Measurements from ENCODE around the gene ZFAND3.
"Not testable (repeated sequence)": the region's sequence is repeated elsewhere in the genome, so short reads cannot be mapped to it uniquely, and the experiment has no call there.

Gene ZFAND3

GRCh38 chr6:37865504-37865903 lies 46.0 kb downstream of the ZFAND3 start:
- no peak for DNase-seq (ENCODE audit: low read depth)

- DNase-seq (ENCODE audit: low read depth), result no peak
These were observed 47.3 kb downstream of the ZFAND3 start for GRCh38 chr6:37866590-37867507.

DNA sequence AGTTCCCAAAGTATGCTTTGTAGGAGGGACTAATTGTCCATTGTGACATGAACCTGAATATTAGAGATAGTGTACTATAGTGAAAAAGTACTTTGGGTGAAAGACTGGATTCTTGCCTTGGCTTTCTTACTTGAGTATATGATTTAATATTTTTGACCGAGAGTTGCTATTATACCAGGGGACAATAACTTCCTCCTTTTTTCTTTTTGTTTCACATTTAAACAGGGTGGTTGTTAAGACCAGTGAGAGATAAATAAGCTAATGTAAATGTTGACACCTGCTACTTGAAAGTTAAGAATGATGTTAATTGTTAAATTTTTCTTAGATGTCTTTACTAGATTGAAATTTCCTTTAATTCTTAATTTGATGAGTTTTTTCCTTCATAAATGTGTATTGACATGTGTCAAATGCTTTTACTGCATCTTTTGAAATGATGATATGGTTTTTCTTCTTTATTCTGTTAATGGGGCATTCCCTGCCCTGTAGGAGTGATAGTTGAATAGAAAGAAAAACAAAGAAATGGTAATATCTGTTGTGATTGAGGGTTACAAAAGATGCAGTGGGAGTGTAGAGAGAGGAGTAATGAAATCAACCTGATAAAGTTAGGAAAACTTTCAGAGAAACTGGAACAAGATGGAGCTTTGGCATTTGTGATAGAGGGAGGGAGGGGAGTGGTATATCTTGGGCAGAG lies 48.4 kb downstream of the ZFAND3 start:
- no peak for DNase-seq (ENCODE audit: low read depth)

- peak; percentile 28 for DNase-seq (ENCODE audit: low read depth)
These were observed 48.9 kb downstream of the ZFAND3 start for GRCh38 chr6:37868447-37868825.

DNA sequence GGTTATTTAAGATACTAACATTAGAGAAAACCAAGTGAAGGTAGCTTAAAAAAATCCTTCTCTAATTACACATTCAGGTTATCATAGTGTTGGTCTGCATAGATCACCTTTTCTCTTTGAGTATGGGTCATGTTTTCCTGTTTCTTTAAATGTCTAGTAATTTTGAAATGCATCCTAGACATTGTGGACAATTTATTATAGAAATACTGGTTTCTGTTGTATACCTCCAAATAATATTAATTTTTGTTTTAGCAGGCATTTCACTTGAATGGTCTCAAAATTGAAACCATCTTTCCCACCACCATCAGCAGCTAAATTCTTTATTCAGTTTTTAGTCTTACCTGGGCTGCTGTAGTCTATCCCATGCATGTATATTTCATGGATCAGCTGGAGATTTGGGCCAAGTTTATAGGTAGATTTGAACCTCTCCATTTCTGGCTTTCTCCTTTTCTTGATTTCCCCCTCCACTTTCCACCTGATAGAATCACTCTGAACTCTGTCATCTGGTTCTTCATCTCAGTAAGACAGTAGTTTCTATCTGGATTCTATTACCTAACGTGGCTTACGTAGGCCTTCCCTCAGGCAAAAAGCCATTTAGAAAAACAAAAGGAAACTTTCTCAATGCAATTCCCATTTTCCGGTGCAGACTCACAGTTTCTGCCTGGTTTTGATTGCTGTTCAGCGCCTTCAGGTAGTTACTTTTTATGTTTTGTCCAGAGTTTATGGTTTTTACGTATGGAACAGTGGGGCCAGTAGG lies 52.3 kb downstream of the ZFAND3 start:
- no peak for DNase-seq (ENCODE audit: low read depth)

GRCh38 chr6:37872373-37872745 lies 52.8 kb downstream of the ZFAND3 start:
- DNase-seq (ENCODE audit: low read depth), result no peak

DNA sequence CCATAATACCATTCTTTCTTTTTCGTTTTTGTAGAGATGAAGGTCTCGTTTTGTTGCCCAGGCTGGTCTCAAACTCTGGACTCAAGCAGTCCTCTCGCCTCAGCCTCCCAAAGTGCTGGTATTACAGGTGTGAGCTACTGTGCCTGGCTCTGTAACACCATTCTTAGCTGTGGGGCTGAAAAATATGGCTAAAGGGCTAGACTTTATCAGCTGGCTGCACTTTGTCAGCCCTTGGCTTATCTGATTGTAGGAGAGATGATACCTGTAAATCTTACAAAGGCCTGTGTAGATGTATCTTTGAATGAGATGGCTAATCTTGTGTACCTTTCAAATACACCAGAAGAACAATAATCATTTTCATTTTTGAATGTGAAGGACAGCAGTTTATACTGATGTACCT lies 55.2 kb downstream of the ZFAND3 start:
- no peak for DNase-seq (ENCODE audit: low read depth)

- DNase-seq (ENCODE audit: low read depth), result no peak
These were observed 56.2 kb downstream of the ZFAND3 start for GRCh38 chr6:37875561-37876309.

DNA sequence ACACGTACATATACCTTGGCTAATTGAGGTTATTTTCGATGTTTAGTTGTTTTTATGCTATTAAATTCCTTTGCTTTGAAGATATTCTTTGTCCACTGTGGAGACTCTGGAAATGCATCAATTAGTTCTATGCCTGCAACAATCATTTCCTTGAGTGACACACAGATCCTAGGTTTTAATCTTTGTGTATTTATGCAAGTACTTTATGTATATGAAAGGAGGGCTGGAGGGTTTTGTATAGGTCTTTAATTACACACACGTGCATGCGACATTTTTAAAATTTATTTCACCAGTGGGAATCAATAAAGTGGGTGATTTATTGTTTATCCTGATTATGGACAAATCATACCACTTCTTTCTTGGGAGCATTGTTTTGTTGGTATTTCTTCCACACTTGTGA lies 57.3 kb downstream of the ZFAND3 start:
- DNase-seq (ENCODE audit: low read depth), result no peak

DNA sequence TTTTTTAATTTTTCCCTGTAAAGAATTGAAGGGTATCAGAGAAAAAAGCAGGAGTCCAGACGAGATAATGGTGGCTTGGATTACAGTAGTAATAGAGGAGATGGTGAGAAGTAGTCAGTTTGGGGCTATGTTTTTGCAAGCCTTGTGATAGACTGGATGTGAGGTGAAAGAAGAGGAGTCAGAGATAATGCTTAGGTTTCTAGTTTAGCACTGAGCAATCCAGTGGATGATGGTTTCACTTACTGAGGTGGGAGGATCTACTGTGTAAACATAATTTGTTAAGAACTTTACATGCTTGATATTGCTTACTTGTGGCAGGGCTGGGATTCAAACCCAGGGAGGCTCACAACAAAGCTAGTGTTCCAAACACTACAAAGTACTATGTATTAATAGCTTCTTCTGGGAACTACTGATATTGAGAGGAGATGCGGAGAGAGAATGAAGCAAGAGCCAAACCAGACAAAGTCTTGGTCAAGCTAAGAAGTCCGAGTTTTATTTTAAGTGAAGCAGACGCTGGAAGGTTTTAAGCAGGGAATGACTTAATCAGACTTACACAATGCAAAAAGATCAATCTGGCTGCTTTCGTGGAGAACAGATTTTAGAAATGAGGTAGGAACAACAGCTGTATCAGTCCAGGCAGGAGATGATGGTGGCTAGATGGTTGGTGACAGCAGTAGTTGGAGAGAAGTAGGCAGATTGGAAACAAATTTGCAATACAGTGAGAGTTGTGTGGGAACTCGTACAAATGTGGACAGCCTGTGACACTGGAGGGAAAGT lies 58.0 kb downstream of the ZFAND3 start:
- no peak for DNase-seq (ENCODE audit: low read depth)

- peak; percentile 19 for DNase-seq (ENCODE audit: low read depth)
These were observed 58.7 kb downstream of the ZFAND3 start for GRCh38 chr6:37878150-37878710.

DNA sequence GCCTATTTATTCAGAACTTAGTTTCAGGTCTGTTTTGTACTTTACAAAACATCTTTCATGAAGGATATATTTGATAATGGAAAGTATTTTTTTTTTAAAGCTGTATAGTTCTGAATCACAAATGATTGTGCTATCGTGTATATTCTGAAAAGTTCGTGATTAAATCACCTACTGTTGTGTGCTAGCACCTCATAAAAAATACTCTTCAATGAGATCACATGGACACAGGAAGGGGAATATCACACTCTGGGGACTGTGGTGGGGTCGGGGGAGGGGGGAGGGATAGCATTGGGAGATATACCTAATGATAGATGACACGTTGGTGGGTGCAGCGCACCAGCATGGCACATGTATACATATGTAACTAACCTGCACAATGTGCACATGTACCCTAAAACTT lies 61.1 kb downstream of the ZFAND3 start:
- DNase-seq (ENCODE audit: low read depth), result not testable (repeated sequence)

GRCh38 chr6:37882292-37882691 lies 62.8 kb downstream of the ZFAND3 start:
- no peak for DNase-seq (ENCODE audit: low read depth)

- peak; percentile 51 for DNase-seq (ENCODE audit: low read depth)
These were observed 63.3 kb downstream of the ZFAND3 start for GRCh38 chr6:37882724-37883413.

DNA sequence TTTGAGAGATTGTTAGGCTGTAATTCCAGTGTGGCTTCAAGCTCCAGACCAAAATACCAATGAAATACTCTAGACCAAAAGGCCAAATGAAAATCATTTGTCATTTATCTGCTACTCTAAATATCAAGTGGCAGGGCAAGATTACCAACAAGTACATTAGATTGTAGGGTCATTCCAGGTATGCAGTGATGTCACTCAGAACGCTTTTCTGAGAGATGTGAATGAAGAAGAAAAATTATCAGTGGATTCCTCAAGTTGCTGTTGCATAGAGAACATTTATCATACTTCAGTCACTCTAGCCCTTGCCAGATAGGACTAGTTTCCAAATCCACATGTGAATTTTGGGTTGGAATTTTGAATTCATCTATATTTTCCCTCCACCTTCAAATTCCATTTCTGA lies 65.0 kb downstream of the ZFAND3 start:
- DNase-seq (ENCODE audit: low read depth), result no peak

GRCh38 chr6:37889051-37889450 lies 69.5 kb downstream of the ZFAND3 start:
- DNase-seq (ENCODE audit: low read depth), result no peak

DNA sequence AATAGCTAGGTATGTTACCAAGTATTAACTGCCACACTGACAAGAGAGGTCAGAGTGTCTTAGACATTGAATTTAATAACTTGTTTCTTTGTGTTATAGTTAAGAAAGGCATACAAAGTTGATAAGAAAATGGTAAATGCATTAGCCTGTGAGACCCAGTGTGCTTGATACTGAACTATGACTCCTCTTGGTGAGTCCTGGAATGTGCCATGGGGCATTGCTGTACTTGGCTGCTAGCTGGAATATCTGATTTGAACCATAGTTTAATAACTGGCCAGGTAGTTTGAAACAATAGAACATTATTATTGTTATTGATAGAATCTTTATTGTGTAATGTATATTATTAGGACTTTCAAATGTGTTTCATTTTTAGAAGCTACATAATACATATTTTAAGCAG lies 70.0 kb downstream of the ZFAND3 start:
- DNase-seq (ENCODE audit: low read depth), result no peak

DNA sequence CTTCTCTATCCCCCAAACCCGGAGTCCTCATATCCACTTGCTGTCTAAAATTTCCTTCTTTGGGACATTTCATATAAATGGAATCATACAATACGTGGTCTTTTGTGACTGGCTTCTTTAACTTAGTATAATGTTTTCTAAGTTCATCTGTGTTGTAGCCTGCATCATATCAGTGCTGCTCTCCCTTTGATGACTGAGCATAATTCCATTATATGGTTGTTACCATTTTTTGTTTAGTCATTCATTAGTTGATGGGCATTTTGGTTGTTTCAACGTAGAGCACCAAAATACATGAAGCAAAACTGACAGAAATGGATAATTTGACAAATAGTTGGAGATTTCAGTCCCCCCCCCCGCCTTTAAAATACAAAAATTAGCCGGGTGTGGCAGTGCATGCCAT lies 71.5 kb downstream of the ZFAND3 start:
- no peak for DNase-seq (ENCODE audit: low read depth)

DNA sequence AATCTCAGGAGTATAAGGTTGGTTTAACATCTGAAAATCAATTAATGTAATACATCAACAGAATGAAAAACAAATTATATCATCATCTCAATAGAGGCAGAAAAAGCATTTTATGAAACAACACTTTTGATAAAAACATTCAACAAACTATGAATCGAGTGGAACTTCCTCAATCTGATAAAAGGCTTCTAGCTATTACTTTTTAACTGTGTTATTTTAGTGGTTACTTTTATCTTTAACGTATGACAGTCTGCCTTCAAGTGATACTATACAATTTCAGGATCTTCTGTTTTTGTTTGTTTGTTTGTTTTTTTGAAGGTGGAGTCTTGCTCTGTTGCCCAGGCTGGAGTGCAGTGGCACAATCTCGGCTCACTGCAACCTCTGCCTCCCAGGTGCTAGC lies 73.7 kb downstream of the ZFAND3 start:
- no peak for DNase-seq (ENCODE audit: low read depth)

- DNase-seq (ENCODE audit: low read depth), result not testable (repeated sequence)
These were observed 74.2 kb downstream of the ZFAND3 start for GRCh38 chr6:37893734-37894133.
